NAMALWA (cell line): ENCODE measurements around the gene MRPS24.
"Not testable (repeated sequence)": the region's sequence is repeated elsewhere in the genome, so short reads cannot be mapped to it uniquely, and the experiment has no call there.

ENCODE experiments used
- DNase-seq: peaks from one replicate; pipeline ENCODE4 v3.0.0-alpha.2; 2015; ENCODE audit warnings: low spot score

Gene MRPS24

DNA sequence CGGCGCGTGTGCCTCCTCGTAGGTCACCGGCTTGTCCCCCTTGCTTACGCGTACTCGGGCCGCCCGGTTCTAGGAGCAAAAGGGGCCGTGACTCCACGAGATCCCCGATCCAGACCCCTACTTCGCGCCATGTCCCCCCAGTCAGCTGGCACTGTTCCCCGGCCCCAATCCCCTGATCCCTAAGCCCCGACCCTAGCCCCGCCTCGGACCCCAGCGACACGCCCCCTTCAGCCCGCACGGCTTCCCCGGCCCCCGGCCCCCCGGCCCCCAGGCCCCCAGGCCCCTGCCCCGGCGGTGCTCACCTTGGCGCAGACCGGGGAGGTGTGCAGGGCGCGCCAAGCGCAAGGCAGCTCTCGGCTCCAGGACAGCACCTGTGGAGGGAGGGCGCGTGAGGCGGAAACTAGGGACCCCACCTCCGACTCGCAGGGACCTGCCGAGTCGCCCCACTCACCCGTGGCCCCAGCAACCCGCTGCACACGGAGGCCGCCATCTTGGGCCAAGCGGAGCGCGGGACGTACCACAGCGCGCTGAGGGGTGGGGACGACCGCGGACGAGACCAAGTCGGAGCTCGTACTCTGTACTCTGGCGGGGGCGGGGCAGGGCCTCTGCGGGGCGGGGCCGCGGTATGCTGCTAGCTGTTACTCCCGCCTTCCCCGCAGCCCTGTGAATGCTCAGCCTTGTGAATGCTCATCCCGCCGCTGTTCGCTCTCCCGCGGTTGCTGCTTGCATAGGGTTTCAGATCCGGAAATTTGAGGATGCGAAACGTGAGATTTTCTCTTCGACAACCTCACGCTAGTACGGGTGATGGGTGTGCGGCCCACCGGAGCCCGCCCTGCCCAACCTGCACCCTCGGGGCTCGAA lies at the start of gene MRPS24:
TSS of gene MRPS24 (minus strand) at position 512 of the 861 bp plus-strand sequence. CDS start at position 490, 22 bp downstream.
- peak; percentile 94 for DNase-seq

DNA sequence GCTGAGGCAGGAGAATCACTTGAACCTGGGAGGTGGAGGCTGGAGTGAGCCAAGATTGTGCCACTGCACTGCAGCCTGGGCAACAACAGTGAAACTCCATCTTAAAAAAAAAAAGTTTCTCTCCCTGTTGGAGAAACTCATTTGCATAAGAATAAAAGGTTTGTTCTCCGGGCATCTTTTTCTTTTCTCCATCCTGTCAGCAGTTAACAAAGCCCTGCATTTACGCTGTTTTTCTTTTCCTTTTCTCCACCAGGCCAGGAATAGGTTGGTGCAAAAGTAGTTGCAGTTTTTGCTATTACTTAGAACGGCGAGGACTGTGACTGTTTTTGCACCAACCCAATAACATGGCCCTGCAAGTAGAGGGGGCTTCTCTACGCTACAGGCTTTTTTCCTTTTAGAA lies 46.6 kb upstream of the MRPS24 start:
- no peak for DNase-seq

DNA sequence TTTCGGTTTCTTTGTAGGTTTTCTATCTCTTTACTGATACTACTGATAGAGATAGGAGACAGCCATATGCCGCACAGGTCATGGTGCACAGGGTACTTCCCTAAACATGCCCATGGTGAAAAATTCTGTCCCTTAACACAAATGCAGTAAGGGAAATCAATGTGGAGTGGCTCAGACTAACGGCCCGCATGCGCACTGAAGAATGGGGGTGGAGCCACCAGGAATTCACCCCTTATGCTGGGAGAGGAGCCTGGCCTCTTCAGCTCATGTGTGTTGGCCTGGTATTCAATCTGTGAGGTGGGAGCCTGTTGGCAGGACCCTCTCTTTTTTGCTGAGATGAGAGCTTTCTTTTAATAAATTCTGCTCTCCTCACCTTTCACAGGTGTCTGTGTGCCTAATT lies 45.5 kb upstream of the MRPS24 start:
- no peak for DNase-seq

DNA sequence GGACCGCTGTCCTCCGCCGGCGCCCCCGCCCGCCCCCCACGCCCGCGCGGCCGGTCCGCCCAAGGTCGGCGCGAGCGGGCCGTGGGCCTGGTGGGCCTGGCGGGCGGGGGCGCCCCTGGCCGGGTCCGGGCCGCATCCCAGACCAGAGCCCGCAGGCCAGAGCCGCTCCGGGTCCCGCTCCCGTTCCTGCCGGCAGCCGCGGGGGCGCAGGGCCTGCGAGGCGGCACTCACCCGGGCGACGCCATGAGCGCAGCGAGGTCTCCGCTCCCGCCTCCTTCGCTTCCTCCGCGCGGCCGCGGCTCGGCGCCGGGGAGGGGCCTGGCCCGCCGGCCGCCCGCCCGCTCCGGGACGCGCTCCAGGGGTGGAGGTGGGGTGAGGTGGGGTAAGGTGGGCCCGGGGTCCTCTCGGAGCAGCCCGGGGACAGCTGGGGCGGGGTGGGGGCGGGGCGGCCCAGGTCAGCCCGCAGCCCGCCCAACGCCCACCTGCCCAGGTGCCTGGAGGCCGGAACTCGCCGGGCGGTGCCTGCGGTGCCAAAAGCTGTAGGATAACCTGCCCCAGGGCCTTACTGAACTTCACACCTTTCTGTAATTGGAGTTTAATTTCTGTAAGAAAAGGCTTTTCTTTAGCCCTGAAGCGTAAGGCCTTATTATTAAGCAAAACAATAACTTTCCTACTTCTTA lies 37.2 kb upstream of the MRPS24 start, which contains the start of gene URGCP:
TSS of gene URGCP (minus strand) at position 266 of the 680 bp plus-strand sequence. CDS start at position 245, 21 bp downstream.
- peak; percentile 60 for DNase-seq

DNA sequence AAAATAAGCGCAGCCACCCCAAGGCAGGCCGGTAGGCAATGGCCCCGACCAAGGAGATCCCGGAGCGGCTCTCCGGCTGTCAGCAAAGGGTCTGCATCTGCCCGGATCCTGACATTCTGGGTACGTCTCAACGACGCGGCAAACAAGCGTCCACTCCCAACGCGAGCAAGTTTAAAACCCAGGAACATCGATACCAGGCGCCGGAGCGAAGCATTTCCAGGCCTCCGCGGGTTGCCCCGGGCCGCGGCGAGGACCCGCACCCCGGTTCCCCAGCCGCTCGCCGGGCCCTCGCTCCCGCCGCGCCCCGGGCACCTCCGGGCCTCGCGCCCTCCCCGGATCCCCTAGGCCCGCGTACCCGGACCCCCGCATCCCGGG lies 36.6 kb upstream of the MRPS24 start:
- no peak for DNase-seq

DNA sequence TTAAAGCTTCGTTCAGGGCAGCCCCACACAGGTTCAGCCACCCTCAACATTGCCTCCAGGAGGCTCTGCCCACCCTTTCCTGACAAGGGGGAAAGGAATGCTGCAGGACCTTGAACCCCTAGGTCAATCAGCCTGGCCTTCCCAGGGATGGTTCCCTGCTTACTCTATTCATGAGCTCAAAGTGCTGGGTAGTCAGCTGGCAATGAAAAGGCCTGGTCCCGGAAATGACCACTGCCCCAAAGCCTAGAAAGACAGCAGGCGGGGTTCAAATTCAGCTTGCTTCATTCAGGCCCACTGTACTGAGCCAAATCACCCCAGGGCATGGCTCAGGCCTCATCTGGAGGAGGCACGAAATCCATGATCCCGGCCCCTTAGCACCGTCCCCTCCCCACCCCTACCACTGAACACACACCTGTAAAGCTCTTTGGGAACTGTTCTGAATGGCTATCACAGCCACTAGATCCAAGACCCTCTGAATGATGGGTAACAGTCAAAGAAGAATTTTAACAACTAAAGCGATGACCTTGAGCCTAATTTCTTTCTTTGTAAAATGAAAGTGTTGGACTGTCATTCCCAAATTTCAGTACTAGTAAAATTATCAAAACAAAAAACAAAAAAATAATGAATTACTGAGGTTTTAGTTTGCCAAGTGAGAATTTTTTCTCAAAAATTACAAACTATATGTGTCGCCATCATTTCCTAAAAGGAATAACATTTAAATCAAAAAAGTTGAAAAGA lies 36.1 kb upstream of the MRPS24 start:
- no peak for DNase-seq

DNA sequence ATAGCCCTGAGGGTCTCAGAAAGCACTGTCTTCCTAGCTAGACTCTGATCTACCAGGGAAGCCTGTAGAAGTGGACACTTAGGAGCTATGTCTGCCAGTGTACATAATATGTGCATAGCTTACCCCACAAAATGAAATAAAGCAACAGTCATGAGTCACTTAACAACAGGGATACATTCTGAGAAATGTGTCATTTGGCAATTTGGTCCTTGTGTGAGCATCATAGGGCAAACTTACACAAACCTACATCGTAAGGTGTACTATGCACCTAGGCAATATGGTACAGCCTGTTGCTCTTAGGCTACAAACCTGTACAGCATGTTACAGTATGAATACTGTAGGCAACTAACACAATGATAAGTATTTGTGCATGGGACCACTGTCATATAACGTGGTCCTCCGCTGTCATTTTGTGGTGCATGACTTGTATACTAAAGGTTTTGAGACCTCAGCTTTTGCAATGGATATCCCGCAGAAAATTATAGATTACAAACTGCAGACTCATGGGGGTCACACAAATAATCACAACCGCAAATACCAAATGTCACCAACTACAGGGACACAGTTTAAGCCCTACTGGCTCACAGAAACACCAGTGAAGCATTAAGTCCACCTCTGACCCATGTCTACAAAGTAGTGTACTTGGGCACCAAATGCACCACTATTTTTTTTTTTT lies 35.4 kb upstream of the MRPS24 start:
- DNase-seq, result no peak

- DNase-seq, result no peak
These were observed 33.3 kb upstream of the MRPS24 start for GRCh38 chr7:43902542-43903054.

- DNase-seq, result not testable (repeated sequence)
These were observed 29.3 kb upstream of the MRPS24 start for GRCh38 chr7:43898571-43898970.

- no peak for DNase-seq
These were observed 26.6 kb upstream of the MRPS24 start for GRCh38 chr7:43895847-43896415.

DNA sequence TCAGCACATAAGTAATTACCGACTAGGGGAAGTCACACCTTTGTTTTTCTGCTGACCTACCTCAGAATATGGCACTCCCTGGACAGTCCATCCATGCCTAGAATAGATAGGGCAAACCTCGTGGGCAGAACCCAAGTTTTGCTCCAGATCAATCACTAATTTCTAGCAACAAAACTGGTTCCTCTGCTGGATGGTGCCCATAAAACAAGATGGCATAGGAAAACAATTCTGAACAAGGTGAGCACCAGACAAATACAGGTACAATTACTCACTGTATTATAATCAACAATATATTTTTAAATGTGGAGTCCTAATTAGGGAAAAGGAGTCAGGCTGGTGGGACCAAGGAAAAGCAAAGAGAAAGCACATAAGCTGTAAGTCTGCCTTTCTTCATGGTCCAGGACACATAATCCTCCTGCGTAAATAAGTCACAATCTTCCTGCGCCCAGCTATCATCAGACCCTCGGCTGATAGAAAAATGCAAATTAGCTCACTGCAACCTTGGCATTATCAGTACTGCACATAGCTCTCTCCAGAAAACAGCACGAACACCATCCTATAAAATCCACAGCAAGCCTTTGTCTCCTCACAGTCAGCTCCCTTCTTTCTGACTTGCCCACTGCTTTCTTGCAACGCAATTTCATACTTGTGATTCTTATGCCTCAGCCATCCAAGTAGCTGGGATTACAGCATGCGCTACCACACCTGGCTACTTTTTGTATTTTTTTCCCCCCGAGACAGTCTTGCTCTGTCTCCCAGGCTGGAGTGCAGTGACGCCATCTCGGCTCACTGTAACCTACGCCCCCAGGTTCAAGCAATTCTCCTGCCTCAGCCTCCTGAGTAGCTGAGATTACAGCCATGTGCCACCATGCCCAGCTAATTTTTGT lies 22.0 kb upstream of the MRPS24 start:
- DNase-seq, result no peak

DNA sequence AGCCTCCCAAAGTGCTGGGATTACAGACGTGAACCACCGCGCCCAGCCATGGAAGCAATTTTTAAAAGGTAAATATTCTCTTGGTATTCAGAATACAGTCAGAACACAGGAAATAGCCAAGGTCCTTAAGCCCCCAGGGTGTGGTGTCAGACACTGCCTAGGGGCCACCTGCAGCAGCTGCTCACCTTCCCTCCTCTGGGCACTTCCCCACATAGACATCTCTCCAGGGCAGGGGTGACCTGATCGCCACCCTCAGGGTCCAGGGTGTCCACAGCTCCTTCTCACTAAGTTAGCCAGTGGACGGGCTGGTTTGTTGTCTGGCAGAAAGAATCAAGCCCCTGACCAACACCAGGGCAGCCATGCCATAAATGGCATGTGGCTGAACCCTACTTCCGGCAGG lies 21.2 kb upstream of the MRPS24 start:
- no peak for DNase-seq

GRCh38 chr7:43888993-43889945 lies 20.0 kb upstream of the MRPS24 start:
- no peak for DNase-seq

DNA sequence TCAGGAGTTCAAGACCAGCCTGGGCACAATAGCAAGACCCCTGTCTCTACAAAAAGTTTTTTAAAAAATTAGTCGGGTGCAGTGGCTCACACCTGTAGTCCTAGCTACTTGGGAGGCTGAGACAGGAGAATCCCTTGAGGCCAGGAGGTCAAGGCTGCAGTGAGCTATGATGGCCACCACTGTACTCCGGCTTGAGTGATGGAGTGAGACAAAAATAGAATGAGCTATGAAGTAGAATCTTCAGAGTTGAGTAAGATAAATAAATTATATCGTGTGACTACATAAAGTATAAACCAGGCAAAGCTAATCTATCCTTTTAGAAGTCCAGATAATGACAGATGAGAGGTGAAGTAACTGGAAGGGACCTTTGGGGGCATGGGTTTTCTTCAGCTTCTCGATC lies 15.3 kb upstream of the MRPS24 start:
- DNase-seq, result no peak

GRCh38 chr7:43884209-43884608 lies 14.9 kb upstream of the MRPS24 start:
- DNase-seq, result no peak

GRCh38 chr7:43880596-43880995 lies 11.3 kb upstream of the MRPS24 start:
- no peak for DNase-seq

GRCh38 chr7:43879477-43879876 lies 10.2 kb upstream of the MRPS24 start:
- DNase-seq, result no peak

DNA sequence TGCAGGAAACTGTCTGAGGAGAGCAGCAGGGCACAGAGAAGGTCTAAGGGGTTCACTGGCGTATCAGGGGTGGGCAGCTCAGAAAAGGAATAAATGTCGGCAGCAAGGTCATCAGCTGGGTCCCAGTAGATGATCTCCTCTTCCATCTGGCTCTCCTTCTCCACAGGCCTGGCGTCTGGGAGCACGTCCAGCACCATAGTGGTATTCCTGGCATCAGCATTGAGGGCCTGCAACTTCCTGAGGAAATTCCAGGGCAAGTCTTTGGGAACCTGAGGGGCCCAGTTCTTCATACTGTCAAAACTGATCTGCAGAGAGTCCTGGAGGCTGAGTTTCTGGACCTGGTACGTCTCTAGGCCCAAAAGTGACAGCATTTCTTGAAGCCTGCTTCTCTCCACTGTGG lies 9.6 kb upstream of the MRPS24 start:
- DNase-seq, result no peak
